Naive B cell (primary cell): ENCODE data around the gene VWDE. TPM values are rescaled to one million over a fixed set of nuclear protein-coding genes. Genes with fewer than 3 reads are reported as not detected.
"Not testable (repeated sequence)": the region's sequence is repeated elsewhere in the genome, so short reads cannot be mapped to it uniquely, and the experiment has no call there.

Experiments used
- ATAC-seq, 2 donors: fragments of 150-1000 bp; cut with Tn5 transposase; 2 replicates each; pipeline ENCODE4 v1.10.0; 2021; ENCODE audit warnings: low read depth in 2 of 2, mild to moderate bottlenecking in 2 of 2, moderate library complexity in 2 of 2
- DNase-seq: peaks from one replicate; pipeline ENCODE4 v3.0.0; 2022
- H3K27ac Mint-ChIP-seq, 6 donors: one replicate each; pipeline ENCODE4 v1.8.0; 2020 to 2022; ENCODE audit warnings: mild to moderate bottlenecking in 6 of 6, mixed read lengths in 6 of 6, moderate library complexity in 5 of 6, inconsistent platforms in 2 of 6
- H3K27me3 Mint-ChIP-seq, 3 donors: one replicate each; pipeline ENCODE4 v1.8.0; 2021 to 2022; ENCODE audit warnings: mixed read lengths in 3 of 3, mild to moderate bottlenecking in 1 of 3
- H3K36me3 Mint-ChIP-seq, 2 donors: one replicate each; pipeline ENCODE4 v1.8.0; 2020 to 2022; ENCODE audit warnings: mixed read lengths in 2 of 2, inconsistent platforms in 1 of 2, mild to moderate bottlenecking in 1 of 2
- H3K4me1 Mint-ChIP-seq, 3 donors: one replicate each; pipeline ENCODE4 v1.8.0; 2020 to 2022; ENCODE audit warnings: mixed read lengths in 3 of 3, inconsistent platforms in 1 of 3, mild to moderate bottlenecking in 1 of 3, moderate library complexity in 1 of 3
- H3K4me3 Mint-ChIP-seq, 8 donors: one replicate each; pipeline ENCODE4 v1.8.0; 2020 to 2022; ENCODE audit warnings: mild to moderate bottlenecking in 8 of 8, mixed read lengths in 8 of 8, moderate library complexity in 8 of 8, inconsistent platforms in 2 of 8
- H3K9me3 Mint-ChIP-seq, 7 donors: one replicate each; pipeline ENCODE4 v1.8.0; 2020 to 2022; ENCODE audit warnings: mixed read lengths in 7 of 7, mild to moderate bottlenecking in 5 of 7, inconsistent platforms in 2 of 7, moderate library complexity in 1 of 7
- polyA plus RNA-seq, 6 donors: library from polyadenylated mRNA; unstranded; fragments of 300-500 nt; fragmentation: Illumina TruSeq; gene quantifications; one replicate each; pipeline ENCODE4 v1.2.3, GENCODE V29; 2021; ENCODE audit warnings: low read depth in 6 of 6

The VWDE gene
- polyA plus RNA-seq, 6 donors from 2014 or later: not detected

DNA sequence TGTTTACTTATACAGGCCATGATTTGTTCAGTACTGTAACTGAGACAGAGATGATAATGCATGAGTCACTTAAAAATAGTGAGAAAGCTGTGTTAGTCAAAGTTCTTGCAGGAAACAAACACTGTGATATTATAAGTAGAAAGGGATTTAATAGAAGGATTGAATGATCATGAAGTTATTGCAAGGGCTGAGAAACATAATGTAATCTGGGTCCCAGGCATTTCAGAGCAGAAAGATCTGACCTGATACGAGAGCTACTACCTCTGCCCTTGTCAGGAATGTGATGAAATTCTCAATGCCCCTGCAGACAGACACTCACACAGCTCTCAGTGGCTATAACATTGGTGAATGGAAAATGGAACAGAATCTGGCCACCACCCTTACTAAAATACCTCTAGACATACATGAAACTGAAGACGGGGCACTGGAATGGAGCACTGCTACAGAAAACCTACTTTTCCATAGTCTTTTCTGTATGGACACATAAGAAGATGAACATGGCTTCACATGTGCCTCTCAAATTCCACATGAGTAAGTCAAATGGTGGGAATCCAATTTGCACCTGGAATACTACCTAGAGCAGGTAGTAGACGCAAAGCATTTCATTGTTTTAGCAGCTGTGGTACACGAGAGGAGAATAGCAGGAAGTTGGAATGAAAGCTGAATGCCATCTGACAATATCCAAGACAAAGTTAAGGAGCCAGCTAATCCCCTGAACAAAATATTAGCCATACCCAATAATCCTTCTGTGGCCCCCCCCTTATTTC, 19.1 kb upstream of the VWDE start:
- DNase-seq (no peak), ATAC-seq (no peak)
- H3K4me3 Mint-ChIP-seq: no peak overlapping the region
- H3K27me3 Mint-ChIP-seq: peaks cover 0 to 9% (median 5%) of the 10 kb centered on the region in 3 donors
- no peaks in the 10 kb centered on the region for H3K36me3 Mint-ChIP-seq
- no peak overlapping the region for H3K27ac Mint-ChIP-seq
- H3K4me1 Mint-ChIP-seq: no peaks in the 10 kb centered on the region
- H3K9me3 Mint-ChIP-seq: peaks cover 0 to 14% (median 8%) of the 10 kb centered on the region in 7 donors

DNA sequence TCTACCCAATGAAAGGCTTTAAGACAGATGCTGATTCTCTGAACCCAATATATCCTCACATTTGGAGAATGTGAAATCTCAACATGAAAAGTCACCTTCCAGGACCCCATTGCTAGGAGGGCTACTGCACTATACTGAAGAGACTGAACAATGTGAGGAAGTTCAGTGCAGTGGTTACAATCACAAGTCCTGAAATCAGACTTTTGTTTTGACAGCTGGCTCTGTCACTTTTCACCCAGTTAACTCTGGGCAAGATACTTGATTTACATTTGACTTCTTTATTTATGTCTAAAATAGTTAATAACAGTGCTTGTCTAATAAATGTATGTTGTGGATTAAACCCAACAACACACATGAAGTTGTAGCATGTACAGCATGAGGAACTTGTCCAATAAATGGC, 14.8 kb upstream of the VWDE start:
- H3K36me3 Mint-ChIP-seq: no peaks in the 10 kb centered on the region
- H3K27ac Mint-ChIP-seq: no peak overlapping the region
- peaks cover 0 to 6% (median 2%) of the 10 kb centered on the region in 7 donors for H3K9me3 Mint-ChIP-seq
- no peak overlapping the region for H3K4me3 Mint-ChIP-seq
- DNase-seq (no peak), ATAC-seq (no peak)
- no peaks in the 10 kb centered on the region for H3K4me1 Mint-ChIP-seq
- H3K27me3 Mint-ChIP-seq: peaks cover 0 to 10% (median 0%) of the 10 kb centered on the region in 3 donors

DNA sequence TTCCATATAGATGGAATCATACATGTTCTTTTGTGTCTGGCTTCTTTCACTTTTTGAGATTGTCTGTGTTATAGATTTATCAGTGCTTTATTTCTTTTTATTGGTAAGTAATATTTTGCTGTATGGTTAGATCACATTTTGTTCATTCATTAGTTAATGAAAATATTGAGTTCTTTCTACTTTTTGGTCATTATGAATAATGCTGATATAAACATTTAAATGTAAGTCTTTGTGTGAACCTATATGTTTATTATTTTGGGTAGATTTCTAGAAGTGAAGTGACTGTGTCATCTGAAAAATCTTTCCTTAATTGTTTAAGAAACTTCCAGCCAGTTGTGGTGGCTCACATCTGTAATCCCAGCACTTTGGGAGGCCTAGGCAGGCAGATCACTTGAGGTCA, 11.4 kb upstream of the VWDE start:
- DNase-seq: no peak
- H3K36me3 Mint-ChIP-seq: no peaks in the 10 kb centered on the region
- no peaks in the 10 kb centered on the region for H3K4me1 Mint-ChIP-seq
- ATAC-seq: no peak
- peaks cover 0 to 10% (median 0%) of the 10 kb centered on the region in 3 donors for H3K27me3 Mint-ChIP-seq
- H3K27ac Mint-ChIP-seq: no peak overlapping the region
- no peak overlapping the region for H3K4me3 Mint-ChIP-seq
- peaks cover 1 to 12% (median 5%) of the 10 kb centered on the region in 7 donors for H3K9me3 Mint-ChIP-seq

DNA sequence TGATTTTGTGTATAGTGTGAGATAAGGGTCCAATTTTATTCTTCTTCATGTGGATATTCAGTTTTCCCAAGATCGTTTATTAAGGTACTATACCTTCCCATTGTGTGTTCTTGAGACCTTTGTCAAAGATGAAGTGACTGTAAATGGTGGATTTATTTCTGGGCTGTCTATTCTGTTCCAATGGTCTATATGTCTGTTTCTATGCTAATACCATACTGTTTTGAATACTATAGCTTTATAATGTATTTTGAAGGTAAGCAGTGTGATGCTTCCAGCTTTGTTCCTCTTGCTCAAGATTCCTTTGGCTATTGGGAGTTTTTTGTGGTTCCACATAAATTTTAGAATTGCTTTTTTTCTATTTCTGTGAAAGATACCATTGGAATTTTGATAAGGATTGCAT, 8.7 kb upstream of the VWDE start:
- peaks cover 1 to 13% (median 7%) of the 10 kb centered on the region in 7 donors for H3K9me3 Mint-ChIP-seq
- DNase-seq (no peak), ATAC-seq (no peak)
- H3K4me1 Mint-ChIP-seq: no peaks in the 10 kb centered on the region
- H3K4me3 Mint-ChIP-seq: no peak overlapping the region
- no peaks in the 10 kb centered on the region for H3K36me3 Mint-ChIP-seq
- H3K27ac Mint-ChIP-seq: no peak overlapping the region
- peaks cover 0 to 5% (median 3%) of the 10 kb centered on the region in 3 donors for H3K27me3 Mint-ChIP-seq

DNA sequence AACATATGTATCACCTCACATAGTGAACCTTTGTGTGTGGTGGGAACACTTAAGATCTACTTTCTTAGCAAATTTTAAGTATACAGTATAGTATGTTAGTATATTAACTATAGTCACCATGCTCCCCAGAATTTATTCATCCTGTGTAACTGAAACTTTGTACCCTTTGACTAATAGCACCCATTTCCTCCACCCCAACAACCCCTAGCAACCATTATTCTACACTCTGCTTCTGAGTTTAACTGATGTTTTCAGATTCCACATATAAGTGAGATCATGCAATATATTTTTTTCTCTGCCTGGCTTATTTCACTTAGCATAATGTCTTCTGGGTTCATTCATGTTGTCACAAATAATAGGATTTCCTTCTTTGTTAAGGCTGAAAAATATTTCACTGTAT, 6.9 kb upstream of the VWDE start:
- peaks cover 0 to 5% (median 0%) of the 10 kb centered on the region in 3 donors for H3K27me3 Mint-ChIP-seq
- DNase-seq (no peak), ATAC-seq (no peak)
- no peaks in the 10 kb centered on the region for H3K36me3 Mint-ChIP-seq
- no peaks in the 10 kb centered on the region for H3K4me1 Mint-ChIP-seq
- H3K27ac Mint-ChIP-seq: no peak overlapping the region
- H3K9me3 Mint-ChIP-seq: peaks cover 0 to 16% (median 7%) of the 10 kb centered on the region in 7 donors
- no peak overlapping the region for H3K4me3 Mint-ChIP-seq

DNA sequence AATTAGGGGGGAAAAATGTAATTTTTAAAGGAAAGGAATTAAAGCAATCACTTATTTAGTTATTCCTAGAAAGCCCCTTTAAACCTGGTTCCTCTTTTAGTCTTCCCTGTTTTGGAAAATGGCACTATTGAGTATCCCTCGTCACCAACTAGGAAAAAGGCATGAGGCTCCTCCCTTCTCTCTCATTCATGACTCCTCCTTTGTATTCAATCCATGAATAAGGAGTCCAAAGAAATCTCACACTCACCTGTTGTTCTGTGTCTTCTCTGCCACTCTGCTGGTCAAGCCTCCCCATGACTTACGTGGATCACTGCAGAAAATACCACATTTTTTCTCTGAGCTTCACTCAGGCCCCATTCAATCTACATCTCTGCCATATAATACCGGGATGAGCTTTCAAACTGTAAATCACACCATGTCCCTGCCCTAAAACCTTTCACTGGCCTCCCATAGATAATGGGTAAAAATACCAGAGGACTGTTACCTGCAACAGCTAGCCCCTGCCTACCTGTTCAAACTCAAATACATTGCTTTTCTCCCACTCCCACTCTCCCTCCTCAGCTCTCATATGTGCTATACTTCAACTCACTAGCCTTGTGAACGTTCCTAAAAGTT, 5.5 kb upstream of the VWDE start:
- Mint-ChIP-seq H3K4me3 (no peak overlapping the region), H3K36me3 (no peaks in the 10 kb centered on the region), H3K9me3 (peaks cover 0 to 16% (median 7%) of the 10 kb centered on the region in 7 donors), H3K4me1 (peaks cover 0 to 4% (median 3%) of the 10 kb centered on the region in 3 donors), H3K27me3 (peaks cover under 1 to 8% (median 2%) of the 10 kb centered on the region in 3 donors), H3K27ac (no peak overlapping the region)
- no peak for ATAC-seq
- DNase-seq: no peak

DNA sequence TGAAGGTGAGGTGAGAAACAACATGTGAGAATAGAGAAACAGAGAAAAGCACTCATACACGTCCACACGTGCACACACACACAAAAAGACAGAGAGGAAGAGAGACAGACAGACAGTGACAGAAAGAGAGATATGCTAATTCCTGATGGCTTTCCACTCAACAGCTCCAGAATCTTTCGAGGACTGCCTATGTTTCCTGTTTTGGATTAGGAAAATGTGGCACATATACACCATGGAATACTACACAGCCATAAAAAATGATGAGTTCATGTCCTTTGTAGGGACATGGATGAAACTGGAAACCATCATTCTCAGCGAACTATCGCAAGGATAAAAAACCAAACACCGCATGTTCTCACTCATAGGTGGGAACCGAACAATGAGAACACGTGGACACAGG, 4.0 kb upstream of the VWDE start:
- H3K4me3 Mint-ChIP-seq, ATAC-seq, DNase-seq, H3K36me3 Mint-ChIP-seq: not testable (repeated sequence)
- H3K9me3 Mint-ChIP-seq: peaks cover 0 to 16% (median 5%) of the 10 kb centered on the region in 7 donors
- H3K27ac Mint-ChIP-seq: peak overlapping the region in 1 of 6 donors; percentile 31
- peaks cover 11 to 18% (median 17%) of the 10 kb centered on the region in 3 donors for H3K4me1 Mint-ChIP-seq
- H3K27me3 Mint-ChIP-seq: peaks cover 13 to 19% (median 14%) of the 10 kb centered on the region in 3 donors

DNA sequence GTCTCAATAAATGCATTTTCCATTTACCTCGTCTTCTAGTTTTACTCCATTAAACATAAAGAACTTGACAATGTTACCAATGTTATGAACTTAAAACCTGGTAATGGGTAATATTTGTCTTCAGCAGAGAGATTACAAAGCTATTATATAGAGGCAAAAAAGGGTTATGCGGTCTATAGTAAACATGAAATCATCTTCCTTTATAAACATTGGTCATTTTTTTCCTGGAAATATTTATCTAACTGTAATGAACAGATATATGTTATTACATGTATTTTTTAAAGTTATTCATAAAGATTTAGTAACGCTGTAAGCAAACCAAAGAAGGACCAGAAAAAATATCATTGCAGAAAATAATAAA, 1.3 kb downstream of the VWDE start:
- ATAC-seq: no peak
- H3K27me3 Mint-ChIP-seq: peaks cover 22 to 33% (median 28%) of the 10 kb centered on the region in 3 donors
- no peak overlapping the region for H3K27ac Mint-ChIP-seq
- H3K9me3 Mint-ChIP-seq: peaks cover 7 to 16% (median 10%) of the 10 kb centered on the region in 7 donors
- DNase-seq: no peak
- peaks cover 11 to 18% (median 17%) of the 10 kb centered on the region in 3 donors for H3K4me1 Mint-ChIP-seq
- no peak overlapping the region for H3K4me3 Mint-ChIP-seq
- peaks cover 0 to 14% of the 10 kb centered on the region in 2 donors for H3K36me3 Mint-ChIP-seq

DNA sequence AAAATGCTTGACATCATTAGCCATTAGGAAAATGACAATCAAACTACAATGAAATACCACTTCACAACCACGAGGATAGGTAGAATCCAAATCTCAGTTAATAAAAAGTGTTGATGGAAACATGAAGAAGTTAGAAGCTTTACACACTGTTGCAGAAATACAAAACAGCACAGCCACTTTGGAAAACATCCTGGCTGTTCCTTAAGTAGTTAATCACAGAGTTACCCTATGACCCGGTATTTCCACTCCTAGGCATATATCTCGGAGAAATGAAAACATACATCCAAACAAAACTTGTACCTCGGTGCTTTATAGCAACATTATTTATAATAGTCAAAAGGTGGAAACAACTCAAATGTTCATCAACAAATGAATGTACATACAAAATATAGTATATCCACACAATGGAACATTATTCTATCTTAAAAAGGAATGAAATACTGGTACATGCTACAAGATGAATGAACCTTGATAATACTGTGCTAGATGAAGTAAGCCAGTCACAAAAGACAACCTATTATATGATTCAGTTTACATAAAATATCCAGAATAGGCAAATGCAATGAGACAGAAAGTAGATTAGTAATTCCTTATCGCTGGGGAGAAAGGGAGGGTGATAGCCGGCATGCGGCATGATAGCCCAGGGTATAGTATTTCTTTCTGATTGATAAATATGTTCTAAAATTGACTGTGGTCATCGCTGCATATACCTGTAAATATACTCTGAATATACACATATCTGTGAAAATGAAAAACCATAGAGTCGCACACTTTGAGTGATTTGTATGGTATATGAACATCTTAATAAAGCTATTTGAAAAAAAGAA, 1.9 kb downstream of the VWDE start:
- peaks cover 6 to 19% (median 10%) of the 10 kb centered on the region in 7 donors for H3K9me3 Mint-ChIP-seq
- peaks cover 0 to 14% of the 10 kb centered on the region in 2 donors for H3K36me3 Mint-ChIP-seq
- H3K27ac Mint-ChIP-seq: no peak overlapping the region
- peaks cover 22 to 33% (median 26%) of the 10 kb centered on the region in 3 donors for H3K27me3 Mint-ChIP-seq
- DNase-seq (no peak), ATAC-seq (no peak)
- no peak overlapping the region for H3K4me3 Mint-ChIP-seq
- peaks cover 11 to 18% (median 17%) of the 10 kb centered on the region in 3 donors for H3K4me1 Mint-ChIP-seq

DNA sequence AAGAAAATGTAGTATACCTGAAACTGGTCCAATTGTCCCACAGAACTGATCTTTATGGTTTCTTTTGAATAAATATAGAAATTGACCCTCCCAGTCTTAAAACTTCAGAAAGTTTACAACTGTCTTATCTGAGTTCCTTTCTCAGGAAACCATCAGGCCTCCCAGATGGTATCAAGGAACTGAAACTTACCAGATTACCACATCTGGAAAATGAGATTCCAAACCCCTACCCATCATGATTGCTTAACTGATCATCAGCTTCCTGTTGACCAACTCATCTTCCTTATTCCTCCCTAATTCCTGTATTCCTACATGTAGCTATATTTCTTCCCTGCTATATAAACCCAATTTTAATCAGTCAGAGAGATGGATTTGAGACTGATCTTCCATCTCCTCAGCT, 5.5 kb downstream of the VWDE start:
- Mint-ChIP-seq H3K9me3 (peaks cover 6 to 19% (median 10%) of the 10 kb centered on the region in 7 donors), H3K36me3 (peaks cover 0 to 14% of the 10 kb centered on the region in 2 donors), H3K27me3 (peaks cover 15 to 22% (median 16%) of the 10 kb centered on the region in 3 donors), H3K4me1 (peaks cover 4 to 5% (median 4%) of the 10 kb centered on the region in 3 donors), H3K4me3 (no peak overlapping the region), H3K27ac (no peak overlapping the region)
- DNase-seq: no peak
- ATAC-seq: no peak

DNA sequence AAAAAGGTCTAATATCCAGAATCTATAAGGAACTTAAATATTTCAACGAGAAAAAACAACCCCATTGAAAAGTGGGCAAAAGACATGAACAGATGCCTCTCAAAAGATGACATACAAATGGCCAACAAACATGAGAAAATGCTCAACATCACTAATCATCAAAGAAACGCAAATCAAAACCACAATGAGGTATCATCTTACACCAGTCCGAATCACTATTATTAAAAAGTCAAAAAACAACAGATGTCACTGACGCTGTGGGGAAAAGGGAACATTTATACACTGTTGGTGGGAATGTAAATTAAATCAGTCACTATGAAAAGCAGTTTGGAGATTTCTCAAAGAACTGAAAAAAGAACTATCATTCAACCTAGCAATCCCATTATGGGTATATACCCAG, 6.0 kb downstream of the VWDE start:
- no peak overlapping the region for H3K27ac Mint-ChIP-seq
- peaks cover 6 to 19% (median 10%) of the 10 kb centered on the region in 7 donors for H3K9me3 Mint-ChIP-seq
- H3K36me3 Mint-ChIP-seq: peaks cover 0 to 14% of the 10 kb centered on the region in 2 donors
- no peaks in the 10 kb centered on the region for H3K4me1 Mint-ChIP-seq
- ATAC-seq: no peak
- H3K4me3 Mint-ChIP-seq: no peak overlapping the region
- DNase-seq: no peak
- H3K27me3 Mint-ChIP-seq: peaks cover 10 to 18% (median 12%) of the 10 kb centered on the region in 3 donors

DNA sequence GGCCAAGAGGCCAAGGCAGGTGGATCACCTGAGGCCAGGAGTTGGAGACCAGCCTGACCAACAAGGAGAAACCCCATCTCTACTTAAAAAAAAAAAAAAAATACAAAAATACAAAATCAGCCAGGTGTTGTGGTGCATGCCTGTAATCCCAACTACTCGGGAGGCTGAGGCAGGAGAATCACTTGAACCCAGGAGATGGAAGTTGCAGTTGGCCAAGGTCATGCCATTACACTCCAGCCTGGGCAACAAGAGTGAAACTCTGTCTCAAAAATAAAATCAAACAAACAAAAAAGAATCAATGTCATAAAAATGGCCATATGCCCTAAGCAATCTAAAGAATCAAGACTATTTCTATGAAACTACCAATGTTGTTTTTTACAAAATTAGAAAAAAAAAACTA, 7.0 kb downstream of the VWDE start:
- not testable (repeated sequence) for H3K4me1 Mint-ChIP-seq, H3K27ac Mint-ChIP-seq, ATAC-seq, H3K4me3 Mint-ChIP-seq, DNase-seq
- Mint-ChIP-seq H3K9me3 (peaks cover 6 to 19% (median 10%) of the 10 kb centered on the region in 7 donors), H3K36me3 (peaks cover 0 to 14% of the 10 kb centered on the region in 2 donors), H3K27me3 (peaks cover 4 to 12% (median 12%) of the 10 kb centered on the region in 3 donors)

DNA sequence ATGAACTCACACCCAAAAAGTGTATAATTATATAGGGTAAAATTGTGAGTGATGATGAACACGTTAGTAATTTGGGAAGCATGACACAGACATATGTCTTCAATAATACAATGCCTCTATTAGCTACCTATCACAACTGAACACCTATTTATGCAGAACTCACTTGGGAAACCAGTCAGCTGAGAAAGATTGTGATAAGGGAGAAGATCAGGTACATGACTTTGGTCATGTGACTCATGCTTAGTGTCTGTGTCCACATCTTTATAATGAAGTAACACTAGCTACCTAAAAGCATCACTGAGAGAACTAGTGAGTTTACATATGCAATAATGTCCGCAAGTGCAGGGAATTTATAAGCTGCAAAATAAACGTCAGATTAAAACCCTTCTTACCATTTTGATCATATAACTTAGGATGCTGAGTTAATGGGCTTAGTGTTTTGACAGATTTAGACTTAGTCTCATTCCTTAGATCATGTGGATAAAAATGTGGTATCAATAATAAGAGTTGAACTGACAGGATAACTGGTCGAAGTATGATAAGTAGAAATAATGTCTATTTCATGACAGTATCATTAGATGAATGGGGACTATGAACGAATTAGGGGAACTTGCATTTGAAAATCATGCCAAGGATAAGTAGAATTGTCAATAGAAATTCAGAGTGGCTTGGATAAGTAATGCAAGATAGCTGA, 11.6 kb downstream of the VWDE start:
- no peak for DNase-seq
- Mint-ChIP-seq H3K27ac (no peak overlapping the region), H3K4me3 (no peak overlapping the region), H3K36me3 (no peaks in the 10 kb centered on the region), H3K4me1 (no peaks in the 10 kb centered on the region), H3K27me3 (no peaks in the 10 kb centered on the region), H3K9me3 (peaks cover 0 to 3% (median 0%) of the 10 kb centered on the region in 7 donors)
- ATAC-seq: no peak
